GM19023 (cell line): Measurements from ENCODE around the gene AKR1B1.

Source experiments
- ATAC-seq: cut with Tn5 transposase; IDR thresholded peaks from one replicate; pipeline ENCODE4 v1.9.1; 2021; ENCODE audit warnings: mild to moderate bottlenecking, moderate library complexity; ENCODE audit not compliant: unreplicated experiment

Gene AKR1B1

DNA sequence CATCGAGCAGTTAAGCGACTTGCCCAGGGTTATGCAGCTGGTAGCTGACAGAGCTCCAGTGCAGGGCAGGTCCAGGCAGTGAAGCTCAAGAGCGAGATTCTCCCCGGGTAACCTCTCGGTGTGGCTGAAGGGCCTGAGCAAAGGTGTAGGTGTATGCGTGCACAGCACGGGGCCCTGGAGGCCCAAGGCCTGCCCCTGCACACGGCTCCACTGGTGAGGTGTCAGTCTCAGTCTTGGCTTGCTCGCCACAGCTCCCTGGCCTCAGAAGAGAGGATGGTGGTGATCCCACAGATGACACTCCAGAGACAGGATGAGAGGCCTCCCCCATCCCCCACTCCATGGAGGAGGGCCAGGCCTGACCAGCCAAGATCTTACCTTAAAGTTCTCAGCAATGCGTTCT, 12.0 kb downstream of the AKR1B1 start:
- ATAC-seq = no peak

- ATAC-seq = no peak
These were observed 12.5 kb downstream of the AKR1B1 start for GRCh38 chr7:134446446-134446845.

DNA sequence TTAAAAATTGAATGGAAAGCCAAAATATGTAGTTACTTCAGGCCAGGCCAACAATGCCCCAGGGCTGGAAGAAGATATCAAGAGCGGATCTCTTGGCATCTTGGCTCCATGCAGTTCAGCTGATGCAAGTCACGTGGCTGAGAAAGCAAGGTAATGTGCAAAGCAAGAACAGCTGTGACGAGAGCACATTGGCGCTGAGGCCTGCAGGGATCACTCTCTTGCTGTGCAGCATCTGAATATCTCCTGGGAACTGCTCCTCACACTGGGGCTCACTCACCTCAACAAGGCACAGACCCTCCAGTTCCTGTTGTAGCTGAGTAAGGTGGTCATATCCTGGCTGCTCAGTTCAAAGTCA, 14.0 kb downstream of the AKR1B1 start:
- no peak for ATAC-seq

DNA sequence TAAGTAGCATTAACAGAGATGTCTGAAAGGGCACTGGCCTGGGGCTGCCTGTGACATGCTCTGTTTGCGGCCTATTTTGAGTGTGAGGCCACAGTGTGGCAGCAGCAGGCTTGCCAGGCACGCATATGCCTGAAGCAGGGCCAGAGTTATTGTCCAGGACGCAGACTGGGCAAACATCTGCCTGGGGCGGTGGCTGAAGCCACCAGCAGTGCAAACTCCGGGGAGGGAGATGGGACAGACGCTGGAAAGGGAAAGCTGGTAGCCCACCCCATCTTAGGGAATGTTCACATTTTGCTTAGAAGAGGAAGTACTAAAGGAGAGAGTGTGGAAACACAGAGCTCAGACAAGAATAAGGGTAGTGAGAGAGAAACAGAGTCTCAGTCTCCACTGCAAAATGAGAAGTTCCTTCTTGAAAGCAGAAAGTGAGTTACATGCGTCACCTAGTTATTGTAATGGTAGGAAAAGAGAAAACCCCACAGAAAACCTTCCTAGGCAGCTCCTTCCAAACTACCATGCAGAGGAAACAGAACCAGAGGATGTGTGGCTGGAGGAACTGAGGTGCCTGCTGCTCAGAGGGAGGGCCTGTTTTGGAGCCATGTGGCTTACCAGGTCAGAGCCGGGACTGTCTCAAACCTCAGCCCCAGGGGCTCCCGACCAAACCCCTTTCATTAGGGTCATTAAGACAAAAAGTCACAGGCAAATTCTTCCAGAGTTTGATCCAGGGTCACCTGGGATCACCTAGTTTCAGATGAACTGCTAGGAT, 14.5 kb downstream of the AKR1B1 start:
- ATAC-seq = no peak

- no peak for ATAC-seq
These were observed 15.4 kb downstream of the AKR1B1 start for GRCh38 chr7:134443396-134444070.

- ATAC-seq = no peak
These were observed 16.3 kb downstream of the AKR1B1 start for GRCh38 chr7:134442441-134443220.

DNA sequence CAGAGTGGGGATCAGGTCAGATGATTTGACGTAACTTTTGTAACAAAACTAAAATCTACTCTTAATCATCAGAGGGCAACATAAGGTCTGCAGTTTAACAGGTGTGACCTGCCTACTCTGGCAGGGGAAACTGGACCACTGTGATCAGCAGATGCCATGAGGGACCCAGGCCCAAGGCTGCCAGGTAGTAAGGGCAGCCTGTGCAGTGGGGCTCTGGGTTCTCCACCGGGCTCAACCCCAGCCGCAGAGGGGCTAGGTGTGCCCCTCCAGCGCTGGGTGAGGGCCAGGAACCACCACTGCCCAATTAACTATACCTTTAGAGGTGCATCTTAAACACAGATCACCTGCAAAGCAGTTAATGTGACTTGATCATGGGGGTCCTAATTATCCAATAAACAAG, 17.6 kb downstream of the AKR1B1 start:
- ATAC-seq = no peak

DNA sequence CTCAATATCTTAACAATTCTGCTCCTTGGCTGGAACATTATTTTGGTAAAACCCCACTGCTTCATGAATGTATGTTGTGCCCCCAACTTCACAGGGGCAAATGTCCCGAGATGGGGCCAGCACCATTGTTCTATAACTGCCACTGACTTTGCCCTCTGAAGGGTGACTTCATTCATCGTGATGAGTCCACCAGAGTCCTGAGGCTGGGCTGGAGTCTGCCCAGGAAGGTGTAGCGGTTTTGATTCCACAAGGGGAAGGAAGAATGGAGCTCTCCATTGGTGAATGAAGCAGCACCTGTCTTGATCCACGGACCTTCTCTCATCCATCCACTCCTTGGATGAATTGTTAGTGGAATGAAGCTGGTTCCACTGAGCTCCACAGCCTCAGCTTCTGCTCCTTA, 18.4 kb downstream of the AKR1B1 start:
- ATAC-seq = no peak

DNA sequence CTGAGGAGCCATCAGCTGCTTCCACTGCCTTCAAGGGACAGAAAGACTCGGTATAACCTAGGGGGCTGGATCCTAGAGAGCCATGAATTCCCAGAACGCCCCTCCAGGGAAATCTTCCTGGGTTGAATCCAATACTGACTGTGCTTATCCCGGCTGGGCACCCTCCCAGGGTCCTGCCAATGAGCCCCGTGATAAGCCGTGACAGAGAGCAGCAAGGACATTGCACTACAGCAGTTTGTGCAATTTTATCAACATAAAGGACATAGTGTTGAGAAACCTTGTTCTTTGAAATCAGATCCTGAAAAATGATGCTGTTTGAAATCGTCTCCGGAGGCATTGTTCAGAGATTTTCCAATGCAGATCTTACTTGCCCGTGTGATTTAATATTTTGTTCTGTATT, 18.8 kb downstream of the AKR1B1 start:
- no peak for ATAC-seq

- ATAC-seq = no peak
These were observed 20.0 kb downstream of the AKR1B1 start for GRCh38 chr7:134438946-134439345.

- no peak for ATAC-seq
These were observed 23.6 kb downstream of the AKR1B1 start for GRCh38 chr7:134435161-134435920.

DNA sequence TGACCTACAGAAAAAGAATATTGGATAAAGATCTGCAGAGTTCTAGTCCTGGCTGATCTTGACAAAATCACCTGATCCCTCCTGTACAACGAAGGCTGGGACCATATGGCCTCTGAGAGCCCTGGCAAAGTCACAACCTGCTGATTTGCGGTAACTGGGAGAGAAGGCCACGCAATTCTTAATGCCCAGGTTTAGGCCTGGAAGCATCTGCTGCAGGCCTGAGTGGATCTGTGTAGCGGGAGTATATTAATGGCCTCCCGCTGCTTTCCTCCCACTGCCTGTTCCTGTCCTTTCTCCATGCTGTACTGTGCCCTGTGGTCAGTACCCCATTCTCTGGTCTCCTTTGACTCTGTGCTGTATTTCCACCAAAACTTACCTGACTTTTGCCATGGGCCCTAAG, 24.2 kb downstream of the AKR1B1 start:
- no peak for ATAC-seq

DNA sequence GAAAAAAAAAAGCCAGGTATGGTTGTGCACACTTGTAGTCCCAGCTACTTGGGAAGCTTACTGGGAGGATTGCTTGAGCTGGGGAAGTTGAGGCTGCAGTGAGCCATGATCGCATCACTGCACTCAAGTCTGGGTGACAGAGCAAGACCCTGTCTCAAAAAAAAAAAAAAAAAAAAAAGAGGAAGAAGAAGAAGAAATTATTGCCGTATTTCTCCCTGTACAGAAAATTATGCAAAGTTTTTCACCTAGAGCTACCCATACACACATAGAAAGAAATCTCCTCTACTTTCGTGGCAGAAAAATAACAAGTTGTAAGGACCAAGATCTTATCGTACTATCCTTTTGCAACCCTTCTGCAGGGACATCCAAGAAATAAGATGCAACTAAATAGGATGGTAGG, 25.5 kb downstream of the AKR1B1 start:
- no peak for ATAC-seq

- ATAC-seq = peak; percentile 96
These were observed 26.4 kb downstream of the AKR1B1 start for GRCh38 chr7:134432296-134433152.

GRCh38 chr7:134431815-134432214, 27.1 kb downstream of the AKR1B1 start:
- no peak for ATAC-seq

DNA sequence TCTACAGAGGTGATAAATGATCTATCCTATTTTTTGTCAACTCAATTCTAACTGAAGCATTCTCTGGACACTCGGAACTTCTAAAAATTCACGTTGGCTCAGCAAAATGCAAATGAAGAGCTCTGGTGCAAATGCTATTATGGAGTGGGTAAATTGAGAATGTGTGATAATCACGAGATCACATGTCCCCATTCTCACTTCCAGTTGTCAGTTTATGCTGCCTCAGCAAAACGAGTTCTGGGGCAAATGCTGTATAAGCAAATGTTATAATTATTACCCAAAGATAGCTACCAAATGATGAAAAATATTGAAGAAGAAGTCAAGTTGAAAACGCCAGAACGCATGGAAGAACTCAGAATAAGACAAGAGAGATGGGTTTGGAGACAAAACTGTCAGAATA, 29.4 kb downstream of the AKR1B1 start:
- no peak for ATAC-seq

DNA sequence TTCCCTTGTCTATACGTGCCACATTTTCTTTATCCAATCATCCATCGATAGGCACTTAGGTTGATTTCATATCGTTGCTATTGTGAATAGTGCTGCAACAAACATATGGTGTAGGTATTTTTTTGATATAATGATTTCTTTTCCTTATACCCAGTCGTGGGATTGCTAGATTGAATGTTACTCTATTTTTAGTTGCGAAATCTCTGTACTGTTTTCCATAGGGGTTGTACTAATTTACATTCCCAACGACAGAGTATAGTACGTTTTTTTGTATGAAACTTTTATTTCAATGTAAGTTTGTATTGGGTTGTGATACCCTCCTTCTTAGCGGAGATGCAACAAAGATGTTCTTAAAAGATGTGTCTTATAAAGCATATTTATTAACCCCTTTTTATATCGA, 30.0 kb downstream of the AKR1B1 start:
- ATAC-seq = no peak

- ATAC-seq = no peak
These were observed 31.0 kb downstream of the AKR1B1 start for GRCh38 chr7:134427896-134428295.

DNA sequence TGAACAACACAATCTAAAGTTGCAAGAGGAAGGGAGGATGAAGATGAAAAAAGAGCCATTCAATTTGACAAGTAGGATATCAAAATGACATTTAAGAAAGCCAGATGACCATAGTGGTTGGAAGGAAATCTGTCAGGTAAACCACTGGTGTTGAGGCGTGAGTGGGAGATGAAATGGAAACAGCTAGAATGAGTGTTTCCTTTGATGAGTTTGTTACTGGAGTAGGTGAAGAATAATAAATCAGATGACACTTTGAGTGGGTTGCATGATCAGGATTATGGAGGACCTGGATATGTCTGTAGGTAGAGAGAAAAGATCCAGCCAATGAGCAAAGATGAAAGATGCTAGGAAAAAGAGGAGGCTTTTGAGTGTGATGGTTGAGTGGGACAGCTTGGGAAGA, 33.1 kb downstream of the AKR1B1 start:
- ATAC-seq = no peak

- no peak for ATAC-seq
These were observed 36.3 kb downstream of the AKR1B1 start for GRCh38 chr7:134422638-134423037.
